Endodermal cell (in vitro differentiated cells): ENCODE measurements around the gene TMEM60. TPM values are rescaled to one million over a fixed set of nuclear protein-coding genes. Genes with fewer than 3 reads are reported as not detected.

ENCODE experiments used
- DNase-seq: peaks from one replicate; pipeline ENCODE4 v3.0.0-alpha.2; 2017
- H3K27ac ChIP-seq: 2 replicates; pipeline ENCODE4 v1.5.1; 2013; ENCODE audit warnings: mild to moderate bottlenecking, low read depth, low read length, moderate library complexity
- H3K27me3 ChIP-seq: 2 replicates; pipeline ENCODE4 v1.6.1; 2013; ENCODE audit warnings: mild to moderate bottlenecking, low read length, moderate library complexity; ENCODE audit not compliant: insufficient read depth, control insufficient read depth, poor library complexity, severe bottlenecking
- H3K36me3 ChIP-seq: 2 replicates; pipeline ENCODE4 v1.7.0; 2013; ENCODE audit warnings: mild to moderate bottlenecking, low read length, moderate library complexity; ENCODE audit not compliant: control insufficient read depth, insufficient read depth
- H3K4me1 ChIP-seq: one replicate; pipeline ENCODE4 v1.7.0; 2013; ENCODE audit warnings: low read length; ENCODE audit not compliant: control insufficient read depth, insufficient read depth
- H3K4me3 ChIP-seq: 2 replicates; pipeline ENCODE4 v1.5.1; 2013; ENCODE audit warnings: mild to moderate bottlenecking, low read length, moderate library complexity
- H3K9ac ChIP-seq: 2 replicates; pipeline ENCODE4 v1.6.1; 2013; ENCODE audit warnings: mild to moderate bottlenecking, low read length, moderate library complexity; ENCODE audit not compliant: poor library complexity, severe bottlenecking; ENCODE audit errors: extremely low read depth
- H3K9me3 ChIP-seq: 2 replicates; pipeline ENCODE4 v1.6.1; 2013; ENCODE audit warnings: mild to moderate bottlenecking, low read length, moderate library complexity; ENCODE audit not compliant: control insufficient read depth
- H3K27ac Mint-ChIP-seq: 2 replicates; pipeline ENCODE4 v1.8.0; 2020; ENCODE audit warnings: mixed read lengths
- H3K27me3 Mint-ChIP-seq: 2 replicates; pipeline ENCODE4 v1.8.0; 2021; ENCODE audit warnings: mild to moderate bottlenecking, mixed read lengths; ENCODE audit not compliant: insufficient read depth
- H3K36me3 Mint-ChIP-seq: 2 replicates; pipeline ENCODE4 v1.8.0; 2020; ENCODE audit warnings: low read depth, mixed read lengths
- H3K4me1 Mint-ChIP-seq: 2 replicates; pipeline ENCODE4 v1.8.0; 2020; ENCODE audit warnings: mixed read lengths
- H3K4me3 Mint-ChIP-seq: 2 replicates; pipeline ENCODE4 v1.8.0; 2020; ENCODE audit warnings: mild to moderate bottlenecking, moderate library complexity, mixed read lengths
- H3K9me3 Mint-ChIP-seq: 2 replicates; pipeline ENCODE4 v1.8.0; 2020; ENCODE audit warnings: mild to moderate bottlenecking, mixed read lengths
- CTCF ChIP-seq: fragments of 200-600 bp; sonication (generic); conservative IDR thresholded peaks from 2 replicates; pipeline ENCODE4 v1.5.0; 2021; ENCODE audit warnings: antibody characterized with exemption, mild to moderate bottlenecking
- WGBS, 2 experiments: methylation state at CpG; one replicate each; pipeline versions ENCODE4 v1.1.5 to v1.1.7; 2013; ENCODE audit warnings: missing lambda C conversion rate in 2 of 2, mixed read lengths in 1 of 2; ENCODE audit not compliant: insufficient coverage in 1 of 2, insufficient read length in 1 of 2; 5-methylcytosine and 5-hydroxymethylcytosine counted together
- total RNA-seq, 2 donors: library from RNA; stranded (reverse); fragmentation: NEBNext Ultra II Directional in 1 of 2; extraction: Animal tissue kit (Norgen Biotek cat#: 25700) in 1 of 2; gene quantifications; 2 replicates in 1 of 2; 3 replicates in 1 of 2; pipeline ENCODE4 v1.2.1, GENCODE V29; 2021

TMEM60 gene
- total RNA-seq, 2 donors from 2014 or later: 20.0 to 32.2 TPM

GRCh38 chr7:77831481-77831880, 33.2 kb upstream of the TMEM60 start:
- Mint-ChIP-seq H3K4me1 (peaks cover 4% of the 10 kb centered on the region), H3K36me3 (peaks cover 4% of the 10 kb centered on the region), H3K27me3 (no peaks in the 10 kb centered on the region), H3K9me3 (peaks cover under 1% of the 10 kb centered on the region), H3K4me3 (no peak overlapping the region), H3K27ac (no peak overlapping the region)
- Histone ChIP-seq H3K36me3 (no peaks in the 10 kb centered on the region), H3K4me1 (no peaks in the 10 kb centered on the region), H3K9ac (no peak overlapping the region), H3K27me3 (no peaks in the 10 kb centered on the region), H3K4me3 (no peak overlapping the region), H3K9me3 (no peaks in the 10 kb centered on the region), H3K27ac (no peak overlapping the region)
- no peak for TF ChIP-seq CTCF
- 95 to 99% methylated on average over 7 of the region's 7 CpGs for WGBS, 2 experiments
- no peak for DNase-seq

- peaks cover 4% of the 10 kb centered on the region for H3K4me1 Mint-ChIP-seq
- H3K27ac Mint-ChIP-seq: no peak overlapping the region
- H3K36me3 ChIP-seq: no peaks in the 10 kb centered on the region
Measured at GRCh38 chr7:77830649-77831355, 32.6 kb upstream of the TMEM60 start.

GRCh38 chr7:77827999-77828398, 29.8 kb upstream of the TMEM60 start:
- Histone ChIP-seq H3K36me3 (no peaks in the 10 kb centered on the region), H3K27me3 (no peaks in the 10 kb centered on the region), H3K4me3 (no peak overlapping the region), H3K27ac (no peak overlapping the region), H3K4me1 (no peaks in the 10 kb centered on the region), H3K9ac (no peak overlapping the region), H3K9me3 (no peaks in the 10 kb centered on the region)
- H3K4me1 Mint-ChIP-seq: no peaks in the 10 kb centered on the region
- WGBS, 2 experiments: 100% methylated on average over 2 of the region's 2 CpGs; no CpG with 5 or more reads in 1 of the 2 experiments
- no peak for TF ChIP-seq CTCF
- no peak overlapping the region for H3K27ac Mint-ChIP-seq
- no peaks in the 10 kb centered on the region for H3K27me3 Mint-ChIP-seq
- no peak overlapping the region for H3K4me3 Mint-ChIP-seq
- peaks cover 10% of the 10 kb centered on the region for H3K9me3 Mint-ChIP-seq
- H3K36me3 Mint-ChIP-seq: peaks cover 3% of the 10 kb centered on the region
- no peak for DNase-seq

More at GRCh38 chr7:77830649-77831355, 32.6 kb upstream of the TMEM60 start:
- WGBS, 2 experiments: 88 to 91% methylated on average over 8 of the region's 8 CpGs
- Histone ChIP-seq H3K9ac (no peak overlapping the region), H3K4me3 (no peak overlapping the region), H3K27ac (no peak overlapping the region), H3K9me3 (no peaks in the 10 kb centered on the region), H3K4me1 (no peaks in the 10 kb centered on the region), H3K27me3 (no peaks in the 10 kb centered on the region)
- no peak for DNase-seq
- TF ChIP-seq CTCF: no peak
- no peaks in the 10 kb centered on the region for H3K27me3 Mint-ChIP-seq
- no peak overlapping the region for H3K4me3 Mint-ChIP-seq
- H3K36me3 Mint-ChIP-seq: no peaks in the 10 kb centered on the region
- no peaks in the 10 kb centered on the region for H3K9me3 Mint-ChIP-seq
